Measurements from ENCODE around the gene LYPD6. TPM values are rescaled to one million over a fixed set of nuclear protein-coding genes. Genes with fewer than 3 reads are reported as not detected.
"Not testable (repeated sequence)": the region's sequence is repeated elsewhere in the genome, so short reads cannot be mapped to it uniquely, and the experiment has no call there.

LYPD6 gene
- total RNA-seq, 2 donors from 2014 or later: 0.99 to 2.9 TPM

- no peak for DNase-seq
- H3K36me3 ChIP-seq (replicated peaks in 1 of 2; ENCODE audit: insufficient read depth in 1 of 2, low read depth in 2 of 2): no peaks in the 10 kb centered on the region
- no peaks in the 10 kb centered on the region for H3K9me3 ChIP-seq
- WGBS, 2 donors: 86 to 91% methylated on average over 3 of the region's 3 CpGs
- TF ChIP-seq CTCF (IDR thresholded peaks at IDR 0.05): no peak
- TF ChIP-seq POLR2A (IDR thresholded peaks at IDR 0.05): no peak
- no peak overlapping the region for H3K4me3 ChIP-seq
- intact Hi-C loops (cut with DNase I): no loop called here
- H3K27ac ChIP-seq: no peak overlapping the region
- H3K4me1 ChIP-seq: peaks cover 4% of the 10 kb centered on the region
- no peak for ATAC-seq
- H3K27me3 ChIP-seq: no peaks in the 10 kb centered on the region
Measured at GRCh38 chr2:149315461-149315860, 14.9 kb upstream of the LYPD6 start.

- H3K27me3 ChIP-seq; H3K4me3 ChIP-seq; H3K36me3 ChIP-seq (replicated peaks in 1 of 2; ENCODE audit: insufficient read depth in 1 of 2, low read depth in 2 of 2); ATAC-seq; H3K27ac ChIP-seq; H3K9me3 ChIP-seq; H3K4me1 ChIP-seq; intact Hi-C loops (cut with DNase I); DNase-seq: not testable (repeated sequence)
- 93 to 100% methylated on average over 2 to 3 of the region's 3 CpGs for WGBS, 2 donors
Measured at GRCh38 chr2:149318566-149318965, 11.8 kb upstream of the LYPD6 start.

- intact Hi-C loops (cut with DNase I): loop anchor here (10.0 kb wide), 1 partner anchor 234 kb away; no protein-coding TSS in a partner anchor
- no peaks in the 10 kb centered on the region for H3K36me3 ChIP-seq (replicated peaks in 1 of 2; ENCODE audit: insufficient read depth in 1 of 2, low read depth in 2 of 2)
- no peak overlapping the region for H3K27ac ChIP-seq
- no peak overlapping the region for H3K4me3 ChIP-seq
- no peaks in the 10 kb centered on the region for H3K9me3 ChIP-seq
- no peaks in the 10 kb centered on the region for H3K4me1 ChIP-seq
- DNase-seq (no peak), ATAC-seq (no peak)
- no peaks in the 10 kb centered on the region for H3K27me3 ChIP-seq
- WGBS, 2 donors: 58 to 77% methylated on average over 18 of the region's 36 CpGs
- TF ChIP-seq POLR2A (IDR thresholded peaks at IDR 0.05) (no peak), CTCF (IDR thresholded peaks at IDR 0.05) (no peak)
Measured at GRCh38 chr2:149320362-149320761, 10.0 kb upstream of the LYPD6 start.

- H3K27ac ChIP-seq: peak overlapping the region; percentile 79 to 89 (median 88)
- H3K9me3 ChIP-seq: no peaks in the 10 kb centered on the region
- peaks cover 18% of the 10 kb centered on the region for H3K4me1 ChIP-seq
- DNase-seq (peak in 2 of 4 donors; percentile 22 to 26), ATAC-seq (no peak)
- 20 to 22% methylated on average over 8 of the region's 8 CpGs for WGBS, 2 donors
- peak overlapping the region; percentile 23 to 46 for H3K4me3 ChIP-seq
- H3K36me3 ChIP-seq (replicated peaks in 1 of 2; ENCODE audit: insufficient read depth in 1 of 2, low read depth in 2 of 2): no peaks in the 10 kb centered on the region
- intact Hi-C loops (cut with DNase I): loop anchor here (10.0 kb wide), 1 partner anchor 226 kb away; no protein-coding TSS in a partner anchor
- no peak for TF ChIP-seq POLR2A (IDR thresholded peaks at IDR 0.05)
- TF ChIP-seq CTCF (IDR thresholded peaks at IDR 0.05): peak in 6 of 7 experiments; percentile 24 to 46 (median 36)
- H3K27me3 ChIP-seq: no peaks in the 10 kb centered on the region
Measured at GRCh38 chr2:149329068-149329467, 1.3 kb upstream of the LYPD6 start.

GRCh38 chr2:149329489-149330126, 779 bp upstream of the LYPD6 start:
- Histone ChIP-seq H3K27me3 (no peaks in the 10 kb centered on the region), H3K4me1 (peaks cover 18% of the 10 kb centered on the region), H3K4me3 (peak overlapping the region; percentile 23 to 46), H3K9me3 (no peaks in the 10 kb centered on the region), H3K27ac (peak overlapping the region; percentile 79 to 89 (median 88)), H3K36me3 (replicated peaks in 1 of 2; ENCODE audit: insufficient read depth in 1 of 2, low read depth in 2 of 2) (no peaks in the 10 kb centered on the region)
- TF ChIP-seq CTCF (IDR thresholded peaks at IDR 0.05): peak in 1 of 7 experiments; percentile 12
- TF ChIP-seq POLR2A (IDR thresholded peaks at IDR 0.05): peak in 2 of 3 donors; percentile 56 to 70
- intact Hi-C loops (cut with DNase I): loop anchor here (10.0 kb wide), 1 partner anchor 225 kb away; no protein-coding TSS in a partner anchor
- DNase-seq (peak; percentile 74 to 83 (median 76)), ATAC-seq (peak; percentile 69)
- 5 to 10% methylated on average over 30 to 32 of the region's 32 CpGs for WGBS, 2 donors

All from body of pancreas (tissue), 4 donors.